ENCODE measurements around the gene CMTM4. TPM values are rescaled to one million over a fixed set of nuclear protein-coding genes. Genes with fewer than 3 reads are reported as not detected.

Gene CMTM4
- total and polyA plus RNA-seq, 12 donors: 4.5 to 14.6 (median 11.7) TPM

DNA sequence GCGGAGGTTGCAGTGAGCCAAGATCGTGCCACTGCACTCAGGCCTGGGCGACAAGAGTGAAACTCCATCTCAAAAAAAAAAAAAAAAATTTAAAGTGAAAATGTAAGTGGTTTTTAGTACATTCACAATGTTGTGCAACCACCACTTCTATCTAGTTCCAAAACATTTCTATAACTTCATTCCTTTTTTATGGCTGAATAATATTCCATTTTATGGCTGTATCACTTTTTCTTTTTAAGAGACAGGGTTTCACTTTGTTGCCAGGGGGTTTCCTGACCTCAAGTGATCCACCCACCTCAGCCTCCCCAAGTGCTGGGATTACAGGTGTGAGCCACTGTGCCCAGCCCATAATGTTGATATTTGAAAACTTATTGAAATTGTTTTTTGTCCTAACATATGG, 103.7 kb downstream of the CMTM4 start:
- ATAC-seq (no peak), DNase-seq (no peak)
- 98 to 99% methylated on average over 3 of the region's 3 CpGs for WGBS, 2 donors
- intact Hi-C loops (cut with DNase I): loop anchor here in 1 of 10 donors (5.0 kb wide), 1 partner anchor 191 kb away; no protein-coding TSS in a partner anchor
- peaks cover 0 to 3% (median 0%) of the 10 kb centered on the region in 11 donors for H3K9me3 ChIP-seq
- no peak overlapping the region for H3K27ac ChIP-seq
- peaks cover 0 to 21% (median 0%) of the 10 kb centered on the region in 9 donors for H3K4me1 ChIP-seq
- H3K36me3 ChIP-seq: no peaks in the 10 kb centered on the region
- H3K4me3 ChIP-seq: no peak overlapping the region
- no peaks in the 10 kb centered on the region for H3K27me3 ChIP-seq
- TF ChIP-seq, protein P1, sequence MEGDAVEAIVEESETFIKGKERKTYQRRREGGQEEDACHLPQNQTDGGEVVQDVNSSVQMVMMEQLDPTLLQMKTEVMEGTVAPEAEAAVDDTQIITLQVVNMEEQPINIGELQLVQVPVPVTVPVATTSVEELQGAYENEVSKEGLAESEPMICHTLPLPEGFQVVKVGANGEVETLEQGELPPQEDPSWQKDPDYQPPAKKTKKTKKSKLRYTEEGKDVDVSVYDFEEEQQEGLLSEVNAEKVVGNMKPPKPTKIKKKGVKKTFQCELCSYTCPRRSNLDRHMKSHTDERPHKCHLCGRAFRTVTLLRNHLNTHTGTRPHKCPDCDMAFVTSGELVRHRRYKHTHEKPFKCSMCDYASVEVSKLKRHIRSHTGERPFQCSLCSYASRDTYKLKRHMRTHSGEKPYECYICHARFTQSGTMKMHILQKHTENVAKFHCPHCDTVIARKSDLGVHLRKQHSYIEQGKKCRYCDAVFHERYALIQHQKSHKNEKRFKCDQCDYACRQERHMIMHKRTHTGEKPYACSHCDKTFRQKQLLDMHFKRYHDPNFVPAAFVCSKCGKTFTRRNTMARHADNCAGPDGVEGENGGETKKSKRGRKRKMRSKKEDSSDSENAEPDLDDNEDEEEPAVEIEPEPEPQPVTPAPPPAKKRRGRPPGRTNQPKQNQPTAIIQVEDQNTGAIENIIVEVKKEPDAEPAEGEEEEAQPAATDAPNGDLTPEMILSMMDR (IDR thresholded peaks at IDR 0.05): no peak

GRCh38 chr16:66592241-66592640, 104.3 kb downstream of the CMTM4 start:
- Histone ChIP-seq H3K27ac (no peak overlapping the region), H3K27me3 (no peaks in the 10 kb centered on the region), H3K36me3 (no peaks in the 10 kb centered on the region), H3K9me3 (peaks cover 0 to 3% (median 0%) of the 10 kb centered on the region in 11 donors), H3K4me1 (peaks cover 0 to 27% (median 6%) of the 10 kb centered on the region in 9 donors), H3K4me3 (no peak overlapping the region)
- ATAC-seq (no peak), DNase-seq (no peak)
- intact Hi-C loops (cut with DNase I): loop anchor here in 1 of 10 donors (5.0 kb wide), 1 partner anchor 190 kb away; no protein-coding TSS in a partner anchor
- TF ChIP-seq, protein P1 (IDR thresholded peaks at IDR 0.05): no peak
- WGBS, 2 donors: 87 to 90% methylated on average over 3 of the region's 3 CpGs

DNA sequence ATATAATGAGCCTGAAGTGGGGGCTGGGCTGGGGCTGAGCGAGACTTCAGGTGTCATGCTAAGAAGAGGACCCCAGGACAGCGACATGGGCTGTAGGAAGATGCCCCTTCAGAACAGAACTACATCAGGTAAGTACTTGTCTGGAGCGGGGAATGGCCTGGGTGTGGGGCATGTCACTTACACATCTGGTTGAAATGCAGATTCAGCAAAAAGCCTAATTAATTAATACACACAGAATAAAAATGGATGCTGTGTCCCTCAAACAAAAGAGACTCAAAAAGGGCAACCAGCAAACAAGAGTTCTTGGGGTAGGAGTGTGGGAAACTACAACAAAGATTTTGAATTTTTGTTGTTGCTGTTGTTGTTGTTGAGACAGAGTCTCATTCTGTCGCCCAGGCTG, 105.5 kb downstream of the CMTM4 start:
- WGBS, 2 donors: 90 to 96% methylated on average over 4 of the region's 4 CpGs
- no peaks in the 10 kb centered on the region for H3K36me3 ChIP-seq
- intact Hi-C loops (cut with DNase I): loop anchor here in 1 of 10 donors (5.0 kb wide), 1 partner anchor 189 kb away; no protein-coding TSS in a partner anchor

GRCh38 chr16:66590322-66590721, 106.2 kb downstream of the CMTM4 start:
- no peak for DNase-seq
- Histone ChIP-seq H3K4me1 (peaks cover 0 to 46% (median 23%) of the 10 kb centered on the region in 9 donors), H3K27me3 (no peaks in the 10 kb centered on the region), H3K9me3 (peaks cover 0 to 3% (median 0%) of the 10 kb centered on the region in 11 donors), H3K36me3 (no peaks in the 10 kb centered on the region), H3K4me3 (peak overlapping the region in 1 of 10 donors; percentile 4), H3K27ac (peak overlapping the region in 1 of 10 donors; percentile 41)
- TF ChIP-seq, protein P1 (IDR thresholded peaks at IDR 0.05): no peak
- ATAC-seq: no peak
- intact Hi-C loops (cut with DNase I): loop anchor here in 1 of 10 donors (5.0 kb wide), 1 partner anchor 188 kb away; no protein-coding TSS in a partner anchor
- WGBS, 2 donors: 86 to 88% methylated on average over 8 of the region's 8 CpGs

More for the DNA sequence above, 105.5 kb downstream of the CMTM4 start:
- ATAC-seq: no peak
- Histone ChIP-seq H3K27ac (no peak overlapping the region), H3K4me1 (peaks cover 0 to 39% (median 16%) of the 10 kb centered on the region in 9 donors), H3K27me3 (no peaks in the 10 kb centered on the region), H3K4me3 (no peak overlapping the region), H3K9me3 (peaks cover 0 to 3% (median 0%) of the 10 kb centered on the region in 11 donors)
- no peak for DNase-seq
- TF ChIP-seq, protein P1 (IDR thresholded peaks at IDR 0.05): no peak

All from heart right ventricle (tissue), 16 donors.